ENCODE data around the gene ELMOD1. TPM values are rescaled to one million over a fixed set of nuclear protein-coding genes. Genes with fewer than 3 reads are reported as not detected.

Gene ELMOD1
- total RNA-seq, 1 donor = 0.43 TPM

- H3K4me3 ChIP-seq (ENCODE audit: low read depth, low read length) = no peak within 1 kb of the TSS
- DNase-seq (ENCODE audit: low read depth) = no peak
- no peak for TF ChIP-seq CTCF (IDR thresholded peaks at IDR 0.05; ENCODE audit: insufficient read depth, low read depth, low read length)
Measured at GRCh38 chr11:107711861-107712755, 121.2 kb downstream of the ELMOD1 start, which contains the start of gene SLN. SLN (minus strand) TSS chr11:107712056.

GRCh38 chr11:107713009-107713408 lies 122.1 kb downstream of the ELMOD1 start:
- H3K4me3 ChIP-seq (ENCODE audit: low read depth, low read length) = no peak overlapping the region
- TF ChIP-seq CTCF (IDR thresholded peaks at IDR 0.05; ENCODE audit: insufficient read depth, low read depth, low read length) = no peak
- no peak for DNase-seq (ENCODE audit: low read depth)

Other genes with a start within 250 kb of the ELMOD1 start
- gene CWF19L2, start 133.3 kb upstream of the ELMOD1 start, total RNA-seq = 9.3 and 11.2 TPM in 2 replicates
- gene ALKBH8, start 25.4 kb upstream of the ELMOD1 start, total RNA-seq = 6.1 and 6.5 TPM in 2 replicates
- not detected in 2 replicates for gene SLN, start 120.9 kb downstream of the ELMOD1 start, total RNA-seq